SH-SY5Y (cell line): Measurements from ENCODE around the gene PDF.

ENCODE experiments used
- GATA2 ChIP-seq: IDR thresholded peaks from 2 replicates; pipeline ENCODE4 v1.6.1; 2011; ENCODE audit warnings: mild to moderate bottlenecking, low read depth, low read length
- GATA3 ChIP-seq: IDR thresholded peaks from 2 replicates; pipeline ENCODE4 v1.6.1; 2011; ENCODE audit warnings: low read depth, mild to moderate bottlenecking, low read length, moderate library complexity

Gene PDF

GRCh38 chr16:69293401-69293800 lies 37.0 kb downstream of the PDF start:
- TF ChIP-seq GATA3 (no peak), GATA2 (no peak)

- TF ChIP-seq GATA3: no peak
- TF ChIP-seq GATA2: no peak
Observed at GRCh38 chr16:69286941-69287713, 43.3 kb downstream of the PDF start.

- no peak for TF ChIP-seq GATA3
- TF ChIP-seq GATA2: no peak
Observed at GRCh38 chr16:69285240-69285639, 45.1 kb downstream of the PDF start.

- no peak for TF ChIP-seq GATA2
- TF ChIP-seq GATA3: no peak
Observed at GRCh38 chr16:69283851-69284250, 46.5 kb downstream of the PDF start.

- TF ChIP-seq GATA2 (no peak), GATA3 (no peak)
Observed at GRCh38 chr16:69277413-69277812, 53.0 kb downstream of the PDF start.
